ENCODE measurements around the gene BST1.
A peak's percentile ranks its signal among the peaks of the same experiment; 100 is the strongest.
"Not testable (repeated sequence)": the region's sequence is repeated elsewhere in the genome, so short reads cannot be mapped to it uniquely, and the experiment has no call there.

Gene BST1

DNA sequence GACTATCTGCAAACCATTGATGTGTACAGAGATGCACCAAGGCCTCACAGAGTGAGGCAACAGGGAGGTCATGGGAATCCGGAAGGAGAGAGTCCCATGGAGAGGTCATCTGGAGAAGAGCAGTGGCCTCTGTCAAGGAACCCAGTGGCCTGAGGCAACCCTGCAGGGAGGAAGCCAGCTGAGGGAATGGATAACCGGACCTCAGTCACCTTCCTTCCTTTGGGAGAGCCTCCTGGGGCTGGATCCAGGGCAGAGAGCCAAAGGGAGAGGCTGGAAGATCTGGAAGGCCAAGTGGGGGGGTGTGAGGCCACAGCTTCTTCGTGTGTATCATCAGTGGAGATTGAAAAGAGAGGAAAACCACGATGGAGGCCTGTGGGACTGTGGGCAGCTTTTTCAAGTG lies 50.9 kb downstream of the BST1 start:
- no peak for DNase-seq

DNA sequence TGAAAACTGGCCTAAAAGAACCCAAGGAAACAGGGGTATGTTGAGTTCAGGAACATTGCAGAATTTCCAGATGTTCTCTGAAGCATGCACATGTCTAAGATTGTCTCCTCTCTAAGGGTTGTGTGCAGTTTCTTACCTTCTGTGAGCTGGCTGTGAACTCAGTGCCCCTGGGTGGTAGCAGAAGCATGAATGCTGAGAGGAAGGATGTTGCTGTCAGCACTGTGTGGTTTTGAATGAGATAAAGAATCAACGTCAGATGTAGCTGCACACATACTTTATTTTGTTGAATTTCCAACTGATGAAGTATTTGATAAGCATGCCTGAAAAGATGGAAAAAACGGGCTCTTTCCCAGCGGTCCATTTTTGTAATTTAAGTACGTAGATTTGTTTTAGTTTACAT lies 51.5 kb downstream of the BST1 start:
- DNase-seq = peak; percentile 14

DNA sequence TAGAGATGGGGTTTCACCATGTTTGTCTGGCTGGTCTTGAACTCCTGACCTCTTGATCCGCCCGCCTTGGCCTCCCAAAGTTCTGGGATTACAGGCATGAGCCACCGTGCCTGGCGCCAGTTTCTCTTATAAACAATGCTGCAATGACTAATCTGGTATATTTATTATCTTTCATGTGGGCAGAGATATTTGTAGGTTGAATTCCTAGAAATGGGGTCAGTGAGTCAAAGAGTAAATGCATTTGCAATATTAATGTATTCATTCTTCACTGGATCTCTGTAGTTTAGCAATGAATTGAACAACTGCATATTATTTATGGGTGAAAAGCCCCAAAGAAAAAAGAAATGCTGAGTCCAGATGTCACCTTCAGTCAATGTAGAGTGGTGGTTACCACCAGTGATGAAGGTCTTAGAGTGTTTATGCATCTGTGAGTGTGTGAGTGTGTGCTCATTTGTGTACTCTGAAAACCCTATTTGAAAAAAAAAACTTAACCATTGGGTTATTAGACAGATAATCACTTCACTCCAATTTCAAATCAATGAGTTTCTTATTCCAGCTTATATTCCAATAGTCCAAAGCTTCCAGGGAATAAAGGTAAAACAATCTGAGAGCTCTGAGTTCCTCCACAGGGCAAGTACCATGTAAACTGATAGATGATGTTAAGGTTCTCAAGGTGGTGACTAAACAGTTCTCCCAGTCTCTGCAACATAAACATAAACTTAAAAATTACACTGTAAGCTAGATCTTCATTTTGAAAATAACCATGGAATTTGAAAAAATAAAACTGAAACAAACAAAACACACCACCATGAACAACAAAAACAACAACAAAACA lies 52.7 kb downstream of the BST1 start:
- no peak for DNase-seq

DNA sequence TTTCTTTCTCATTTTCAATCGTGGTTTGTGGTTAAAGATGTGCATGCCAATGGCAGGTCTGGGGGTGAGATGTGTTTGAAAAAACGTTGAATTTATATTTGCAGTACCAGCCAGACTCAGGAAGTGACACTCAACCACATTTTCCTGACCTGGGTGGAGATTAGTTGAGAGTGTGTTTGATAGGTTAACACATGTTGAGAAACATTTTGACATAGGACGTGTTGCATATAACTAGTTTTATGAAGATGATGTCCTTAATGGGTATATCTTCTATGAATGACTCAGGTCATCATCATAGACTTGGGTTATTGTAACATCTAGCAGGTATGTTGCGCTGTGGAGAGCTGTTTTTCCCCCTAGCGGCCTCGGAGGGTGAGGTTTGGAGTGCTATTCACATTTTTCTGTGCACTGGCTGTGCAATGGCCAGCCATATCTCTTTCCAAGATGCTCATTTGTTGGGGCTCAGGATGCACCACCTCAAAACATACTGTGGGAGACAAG lies 53.5 kb downstream of the BST1 start:
- DNase-seq = peak; percentile 77

DNA sequence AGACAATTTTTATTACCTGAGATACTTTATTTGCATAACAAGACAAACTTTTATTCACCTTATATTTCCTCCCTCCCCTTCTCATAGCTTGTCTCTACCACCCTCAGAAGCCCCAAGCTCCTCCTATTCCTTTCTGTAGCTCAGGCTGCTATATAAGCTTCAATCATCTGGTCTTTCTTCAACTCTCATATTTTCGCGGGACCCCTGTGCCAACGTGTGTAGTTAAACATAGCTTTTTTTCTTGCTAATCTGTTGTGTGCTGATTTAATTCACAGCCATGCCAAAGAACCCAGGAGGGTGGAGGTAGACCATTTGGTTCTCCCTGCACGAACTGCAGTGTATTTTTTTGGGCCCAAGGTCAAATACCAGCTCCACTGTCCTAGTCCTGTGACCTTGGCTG lies 54.2 kb downstream of the BST1 start:
- DNase-seq = no peak

DNA sequence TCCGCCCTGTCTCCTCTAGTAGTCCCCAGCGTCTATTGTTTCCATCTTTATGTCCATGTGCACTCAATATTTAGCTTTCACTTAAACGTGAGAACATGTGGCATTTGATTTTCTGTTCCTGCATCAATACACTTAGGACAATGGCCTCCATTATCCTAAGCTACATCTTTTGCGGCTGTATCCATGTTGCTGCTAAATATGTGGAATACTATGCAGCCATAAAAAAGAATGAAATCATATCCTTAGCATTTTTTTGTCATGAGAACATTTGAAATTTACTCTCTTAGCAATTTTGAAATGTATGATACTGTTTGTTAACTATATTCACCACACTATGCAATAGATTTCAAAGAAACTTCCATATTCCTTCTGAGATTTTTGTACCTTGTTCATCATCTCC lies 55.4 kb downstream of the BST1 start:
- no peak for DNase-seq

DNA sequence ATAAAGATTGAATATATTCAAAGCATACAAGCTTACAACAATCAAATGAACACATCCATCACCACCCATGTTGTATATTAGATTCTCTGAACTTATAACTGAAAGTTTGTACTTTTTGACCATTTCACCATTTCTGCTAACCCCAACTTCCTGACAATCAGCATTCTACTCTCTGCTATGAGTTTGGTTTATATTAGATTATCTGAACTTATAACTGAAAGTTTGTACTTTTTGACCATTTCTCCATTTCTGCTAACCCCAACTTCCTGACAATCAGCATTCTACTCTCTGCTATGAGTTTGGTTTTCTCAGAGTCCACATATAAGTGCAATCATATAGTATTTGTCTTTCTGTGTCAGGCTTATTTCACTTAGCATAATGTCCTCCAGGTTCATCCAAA lies 59.6 kb downstream of the BST1 start:
- DNase-seq = not testable (repeated sequence)

DNA sequence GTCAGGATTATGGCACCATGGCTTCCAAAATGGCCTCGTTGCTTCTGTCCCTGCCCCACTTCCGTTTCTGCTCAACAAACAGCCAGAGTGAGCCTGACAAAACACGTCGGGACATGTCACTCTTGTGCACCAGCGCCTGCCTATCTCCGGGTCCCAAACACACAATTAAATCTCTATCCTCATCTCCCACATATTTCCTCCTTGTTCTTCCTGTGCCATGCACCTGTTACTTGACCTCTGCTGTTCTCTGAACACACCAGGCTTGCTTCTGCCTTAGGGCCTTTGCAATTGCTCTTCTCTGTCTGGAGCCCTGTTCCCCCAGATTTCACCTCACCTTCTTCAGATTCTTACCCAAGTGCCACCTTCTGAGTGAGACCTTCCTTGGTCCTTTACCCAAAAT lies 62.5 kb downstream of the BST1 start:
- DNase-seq = no peak

DNA sequence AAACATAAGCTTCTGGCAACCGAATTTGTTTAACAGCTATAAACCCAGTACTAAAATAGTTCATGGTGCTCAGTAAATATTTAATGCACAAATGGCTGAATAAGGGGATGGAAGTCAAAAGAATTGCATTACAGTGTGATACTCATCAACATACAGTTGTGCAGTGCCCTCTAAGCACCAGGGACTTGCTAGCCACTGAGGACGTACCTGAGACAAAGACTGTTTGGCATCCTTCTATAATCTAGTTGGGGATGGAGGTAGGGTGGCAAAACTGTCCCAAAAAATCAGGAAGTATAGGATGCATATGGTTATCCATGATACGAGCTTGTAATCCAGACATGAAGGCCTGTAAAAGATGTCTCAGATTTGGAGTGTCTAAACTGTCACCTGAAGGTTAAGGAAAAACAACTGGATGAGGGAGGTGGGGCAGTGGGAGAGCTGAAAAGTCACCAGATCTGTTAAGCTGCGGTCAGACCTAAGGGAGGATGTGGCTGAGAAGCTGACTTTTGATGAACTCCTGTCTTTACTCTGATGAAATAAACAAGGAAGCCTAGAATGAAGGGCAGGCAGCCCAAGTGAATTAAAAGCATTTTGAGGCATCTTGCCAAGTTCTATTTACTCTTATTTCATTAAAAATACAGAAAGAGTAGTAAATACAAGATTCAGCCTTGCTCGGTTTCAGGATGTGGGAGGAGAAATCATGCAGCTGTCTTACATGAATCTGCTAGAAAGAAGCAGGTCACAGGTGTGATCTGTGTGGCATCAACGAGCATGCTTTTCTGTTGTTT lies 63.2 kb downstream of the BST1 start:
- peak; percentile 90 for DNase-seq

DNA sequence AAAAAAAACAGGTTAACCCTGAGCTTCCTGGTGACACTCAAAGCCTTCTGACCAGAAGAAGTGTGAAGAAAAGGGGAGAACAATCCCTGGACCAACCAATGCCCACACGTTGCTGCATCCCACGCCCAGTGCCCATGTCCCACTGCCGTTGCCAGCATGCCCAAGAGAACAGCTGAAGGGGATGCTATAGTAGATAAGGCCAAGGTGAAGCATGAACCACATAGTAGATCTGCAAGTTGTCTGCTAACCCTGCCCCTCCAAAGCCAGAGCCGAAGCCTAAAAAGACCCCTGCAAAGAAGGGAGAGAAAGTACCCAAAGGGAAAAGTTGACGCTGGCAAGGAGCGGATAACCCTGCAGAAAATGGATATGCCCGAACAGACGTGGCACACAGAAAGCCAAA lies 64.0 kb downstream of the BST1 start:
- DNase-seq = no peak

DNA sequence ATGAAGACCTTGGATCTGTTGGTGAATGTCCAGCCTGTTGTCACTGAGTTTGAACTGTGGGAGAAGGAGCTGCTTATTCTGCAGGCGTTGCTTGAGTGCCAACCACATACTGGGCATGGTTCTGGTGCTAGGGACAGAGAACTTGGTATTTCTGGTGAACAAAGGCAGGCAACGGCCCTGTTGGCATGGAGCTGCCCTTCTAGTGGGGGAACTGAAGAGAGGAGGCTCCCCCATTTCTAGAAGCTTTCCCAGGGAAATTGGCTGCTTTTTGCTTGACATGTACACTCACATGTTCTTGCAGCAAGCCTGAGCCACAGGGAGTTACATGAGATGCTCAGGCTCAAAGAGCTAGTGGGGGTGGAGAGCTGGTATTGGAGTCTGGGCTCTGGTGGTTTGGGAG lies 66.3 kb downstream of the BST1 start:
- DNase-seq = no peak

DNA sequence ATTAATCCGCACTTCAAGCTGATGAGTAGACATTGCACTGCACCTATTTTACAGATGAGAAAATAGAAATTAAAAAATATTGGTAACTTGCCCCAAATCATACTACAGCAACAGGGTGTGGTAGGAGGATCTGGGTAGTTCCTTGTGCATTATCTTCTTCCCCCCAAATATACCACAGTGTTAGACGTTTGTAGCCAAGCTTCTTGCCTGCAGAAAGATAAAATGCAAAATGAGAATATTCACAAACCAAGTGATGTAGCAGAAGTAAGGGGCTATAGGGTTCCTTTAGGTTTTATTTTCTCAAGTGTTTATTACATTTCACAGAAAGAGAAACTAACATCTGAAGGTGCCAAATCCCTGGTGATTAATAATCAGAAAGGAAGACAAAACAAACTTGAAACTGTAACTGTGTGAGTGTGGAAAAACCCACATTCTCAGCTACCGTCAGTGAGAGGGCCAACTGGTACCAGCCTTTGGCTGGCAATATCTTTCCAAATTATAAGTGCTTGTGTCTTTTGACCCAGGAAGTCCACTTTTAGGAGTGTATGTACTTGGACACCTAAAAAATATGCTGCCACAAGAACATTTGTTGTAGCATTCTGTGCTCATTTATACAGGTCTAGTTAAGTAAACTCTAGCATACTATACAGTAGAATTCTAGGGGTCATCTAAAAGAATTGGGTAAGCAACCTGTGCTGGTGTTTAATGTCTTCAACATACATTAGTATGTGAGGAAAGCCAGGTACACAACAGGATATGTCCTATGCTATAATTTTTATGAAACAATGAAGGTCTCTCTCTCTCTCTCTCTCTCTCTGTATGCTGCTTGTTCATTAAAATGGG lies 68.6 kb downstream of the BST1 start:
- peak; percentile 17 for DNase-seq

DNA sequence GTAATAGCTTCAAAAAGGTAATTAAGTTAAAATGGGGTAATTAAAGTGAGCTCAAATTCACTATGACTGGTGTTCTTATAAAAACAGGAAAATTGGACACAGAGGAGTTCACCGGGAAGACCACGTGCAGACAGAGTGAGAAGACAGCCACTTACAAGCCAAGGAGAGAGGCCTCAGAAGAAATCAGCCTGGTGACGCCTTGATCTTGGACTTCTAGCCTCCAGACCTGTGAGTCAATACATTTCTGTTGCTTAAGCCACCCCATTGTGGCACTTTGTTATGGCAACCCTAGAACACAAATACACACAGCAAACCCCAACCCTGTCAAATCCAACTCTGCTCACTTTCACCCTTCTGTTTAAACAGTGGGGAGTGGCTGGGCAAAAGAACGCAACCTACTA lies 71.2 kb downstream of the BST1 start:
- no peak for DNase-seq

DNA sequence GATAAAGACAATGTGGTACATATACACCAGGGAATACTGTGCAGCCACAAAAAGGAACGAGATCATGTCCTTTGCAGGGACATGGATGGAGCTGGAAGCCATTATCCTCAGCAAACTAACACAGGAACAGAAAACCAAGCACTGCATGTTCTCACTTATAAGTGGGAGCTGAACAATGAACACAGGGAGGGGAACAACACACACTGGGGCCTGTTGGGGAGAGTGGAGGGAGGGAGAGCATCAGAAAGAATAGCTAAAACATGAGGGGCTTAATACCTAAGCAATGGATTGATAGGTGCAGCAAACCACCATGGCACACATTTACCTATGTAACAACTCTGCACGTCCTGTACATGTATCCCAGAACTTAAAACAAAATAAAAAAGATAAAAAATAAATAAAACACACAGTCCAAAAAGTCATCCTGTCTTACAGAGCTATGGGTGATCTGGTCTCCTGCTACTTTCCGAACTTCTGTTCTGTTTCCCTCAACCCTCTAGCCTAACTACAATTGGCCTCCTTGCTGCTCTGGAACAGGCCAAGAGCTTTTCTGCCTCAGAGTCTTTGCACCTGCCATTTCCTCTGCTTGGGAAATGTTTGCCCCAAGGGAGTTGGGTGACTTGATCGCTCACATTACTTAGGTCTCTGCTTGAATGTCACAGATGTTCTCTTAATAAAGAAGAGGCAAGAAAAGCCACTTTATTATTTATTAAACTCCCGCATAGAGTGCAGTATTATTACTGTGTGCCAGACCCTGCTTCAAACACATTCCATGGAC lies 74.2 kb downstream of the BST1 start:
- no peak for DNase-seq

DNA sequence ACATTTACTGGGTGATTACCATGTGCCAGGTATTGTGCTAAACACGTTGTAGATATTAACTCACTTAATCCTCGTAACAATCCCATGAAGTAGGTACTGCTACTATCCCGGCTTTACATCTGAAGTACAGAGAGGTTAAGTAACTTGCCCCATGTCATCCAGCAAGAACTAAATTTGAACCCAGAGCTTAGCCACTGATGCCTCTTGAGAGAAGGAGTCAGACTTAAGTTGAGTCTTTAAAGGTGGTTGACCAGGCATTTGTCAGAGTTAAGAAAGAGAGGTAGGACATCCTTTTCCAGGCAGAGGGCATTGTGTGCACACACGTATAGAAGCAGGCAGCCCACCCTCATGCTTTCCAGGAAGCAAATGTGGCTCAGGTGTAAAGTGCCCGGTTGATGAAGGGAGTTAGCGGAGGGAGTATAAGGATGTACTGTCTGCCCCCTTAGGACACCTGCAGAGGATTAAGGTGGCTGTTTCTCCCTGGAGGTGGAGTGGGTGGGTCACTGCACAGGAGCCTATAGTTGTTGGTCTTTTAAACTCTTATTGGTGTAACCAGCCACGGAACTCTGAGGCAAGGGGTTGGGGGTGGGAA lies 74.9 kb downstream of the BST1 start:
- DNase-seq = no peak

DNA sequence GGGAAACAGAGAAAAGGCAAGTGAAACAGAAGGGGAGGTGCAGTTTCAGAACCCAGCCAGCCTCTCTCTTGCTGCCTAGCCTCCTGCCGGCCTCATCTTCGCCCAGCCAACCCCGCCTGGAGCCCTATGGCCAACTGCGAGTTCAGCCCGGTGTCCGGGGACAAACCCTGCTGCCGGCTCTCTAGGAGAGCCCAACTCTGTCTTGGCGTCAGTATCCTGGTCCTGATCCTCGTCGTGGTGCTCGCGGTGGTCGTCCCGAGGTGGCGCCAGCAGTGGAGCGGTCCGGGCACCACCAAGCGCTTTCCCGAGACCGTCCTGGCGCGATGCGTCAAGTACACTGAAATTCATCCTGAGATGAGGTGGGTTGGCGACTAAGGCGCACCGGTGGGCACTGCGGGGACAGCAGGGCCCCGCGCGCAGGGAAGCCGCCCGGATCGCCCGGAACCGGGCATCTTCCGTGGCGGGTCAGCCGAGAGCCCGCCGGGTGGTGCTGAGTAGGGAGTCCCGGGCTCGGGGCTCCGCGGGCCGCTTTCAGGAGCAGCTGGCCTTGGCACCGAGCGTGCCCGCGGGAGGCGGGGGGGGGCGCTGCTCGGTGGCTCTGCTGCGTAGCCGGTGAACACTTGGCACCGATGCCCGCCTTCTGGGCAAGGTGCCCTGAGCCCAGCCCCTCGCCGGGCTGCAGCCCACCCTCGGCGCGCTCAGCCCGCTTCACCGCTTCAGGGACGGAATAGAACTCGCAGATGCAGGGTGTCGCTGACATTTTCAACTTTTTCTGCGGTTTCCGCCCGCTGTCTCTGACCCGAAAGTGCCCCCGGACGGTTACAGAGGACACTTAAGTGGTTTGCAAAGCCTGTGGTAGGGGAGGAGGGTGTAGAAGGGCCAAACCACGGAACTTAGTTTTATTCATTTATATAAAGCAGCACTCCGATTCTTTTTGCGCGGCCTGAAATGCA lies 75.7 kb downstream of the BST1 start, which contains the start of gene CD38:
Gene CD38, plus strand, starts transcription at position 40 of the 953 bp plus-strand sequence. Its CDS starts 87 bp downstream, at position 127.
- peak; percentile 89 for DNase-seq

DNA sequence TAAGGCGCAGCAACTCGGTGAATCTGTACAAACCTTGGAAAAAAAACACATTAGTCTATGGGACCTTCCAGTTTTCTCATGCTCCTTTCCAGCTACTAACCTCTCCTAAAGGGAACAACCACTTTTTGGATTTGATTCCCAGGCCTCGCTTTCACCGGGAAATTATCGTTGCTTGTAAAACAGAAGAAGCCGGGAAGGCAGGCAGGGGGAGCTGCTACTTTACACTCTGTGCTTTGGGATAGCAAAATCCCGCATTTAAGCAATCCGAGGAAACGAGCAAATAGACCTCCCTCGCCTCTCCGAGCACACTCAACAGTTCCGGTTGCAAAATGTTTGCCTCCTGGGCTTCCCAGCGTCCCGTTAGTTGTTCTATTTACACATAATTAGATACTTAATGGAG lies 76.4 kb downstream of the BST1 start:
- peak; percentile 25 for DNase-seq

DNA sequence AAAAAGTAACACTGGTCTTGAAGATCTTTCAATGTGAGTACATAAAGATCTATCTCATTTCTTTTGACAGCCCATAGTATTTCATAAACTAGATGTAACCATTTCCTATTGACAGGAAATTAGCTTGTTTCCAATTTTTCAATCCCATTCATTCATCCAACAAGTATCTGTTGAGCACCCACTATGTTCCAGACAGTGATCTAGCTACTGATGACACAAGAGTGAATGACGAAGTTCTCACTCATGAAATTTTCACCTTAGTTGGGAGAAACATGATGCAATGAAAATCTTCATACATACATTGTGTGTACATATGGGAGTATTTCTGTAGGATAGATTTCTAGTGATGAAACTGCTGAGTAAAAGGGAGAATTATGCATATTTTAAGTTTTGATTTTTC lies 76.9 kb downstream of the BST1 start:
- no peak for DNase-seq

DNA sequence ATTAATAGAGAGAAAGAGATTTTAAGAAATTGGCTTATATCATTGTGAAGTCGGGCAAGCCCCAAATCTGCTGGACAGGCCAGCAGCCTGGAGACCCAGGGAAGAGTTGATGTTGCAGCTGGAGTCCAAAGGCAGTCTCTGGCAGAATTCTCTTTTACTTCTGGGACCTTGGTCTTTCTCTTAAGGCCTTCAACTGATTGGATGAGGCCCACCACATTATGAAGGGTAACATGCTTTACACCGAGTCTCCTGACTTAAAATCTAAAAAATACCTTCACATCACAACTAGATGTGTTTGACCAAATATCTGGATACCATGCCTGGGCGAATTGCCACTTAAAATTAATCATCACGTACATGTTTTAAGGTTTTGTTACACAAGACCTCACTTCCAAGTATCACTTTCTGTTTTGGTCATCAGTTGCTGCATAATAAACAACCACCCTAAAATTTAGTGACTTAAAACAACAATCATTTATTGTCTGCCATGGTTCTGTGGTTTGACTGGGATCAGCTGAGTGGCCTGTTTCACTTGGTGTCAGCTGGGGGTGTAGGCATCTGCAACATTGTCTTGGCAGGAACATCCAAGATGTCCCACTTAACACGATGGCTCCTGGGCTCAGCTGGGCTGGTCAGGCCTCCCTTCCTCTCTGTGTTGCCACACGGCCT lies 78.7 kb downstream of the BST1 start:
- peak; percentile 66 for DNase-seq
